T-cell (primary cell): ENCODE measurements around the gene ACTR2. TPM values are rescaled to one million over a fixed set of nuclear protein-coding genes. Genes with fewer than 3 reads are reported as not detected.

ENCODE experiments used
- ATAC-seq, 4 experiments: fragments of 200-7000 bp in 3 of 4; fragments of 150-1000 bp in 1 of 4; cut with Tn5 transposase; replicated peaks in 1 of 4; 1 replicate in 3 of 4; 2 replicates in 1 of 4; pipeline ENCODE4 v1.10.0; 2021; ENCODE audit warnings: moderate library complexity in 3 of 4, mild to moderate bottlenecking in 2 of 4, moderate number of reproducible peaks in 1 of 4
- CTCF ChIA-PET, 2 donors: fragments of 300-600 bp; sonication (Branson Sonifier 250); formaldehyde crosslinking; loops; one replicate each; lab custom pipeline; 2022; ENCODE audit warnings: antibody characterized with exemption in 2 of 2; lab: Charles Lee
- POLR2A ChIA-PET, 2 donors: fragments of 300-600 bp; sonication (Branson Sonifier 250); formaldehyde crosslinking; loops; one replicate each; lab custom pipeline; 2022; ENCODE audit warnings: antibody characterized with exemption in 2 of 2; lab: Charles Lee
- DNase-seq, 35 experiments: peaks; one replicate each; pipeline versions ENCODE4 v3.0.0 to v3.0.0-alpha.2; 2013 to 2023
- H3K27ac ChIP-seq: one replicate; pipeline ENCODE4 v1.5.1; 2013; ENCODE audit warnings: low read length
- H3K27me3 ChIP-seq, 2 experiments: replicated peaks in 1 of 2; 1 replicate in 1 of 2; 2 replicates in 1 of 2; pipeline versions ENCODE4 v1.6.1 to v1.7.0; 2013; ENCODE audit warnings: low read length in 1 of 2, mixed read lengths in 1 of 2; ENCODE audit not compliant: control insufficient read depth in 2 of 2, insufficient read depth in 2 of 2; ENCODE audit errors: extremely low read depth in 1 of 2
- H3K36me3 ChIP-seq, 2 donors: 1 replicate in 1 of 2; 2 replicates in 1 of 2; pipeline versions ENCODE4 v1.6.1 to v1.7.0; 2013; ENCODE audit warnings: low read length in 1 of 2; ENCODE audit not compliant: control insufficient read depth in 2 of 2, insufficient read depth in 1 of 2; ENCODE audit errors: extremely low read depth in 1 of 2
- H3K4me1 ChIP-seq, 2 experiments: 1 replicate in 1 of 2; 2 replicates in 1 of 2; pipeline versions ENCODE4 v1.6.1 to v1.7.0; 2013; ENCODE audit warnings: low read length in 2 of 2, mixed read lengths in 1 of 2; ENCODE audit not compliant: insufficient read depth in 2 of 2, control insufficient read depth in 1 of 2; ENCODE audit errors: extremely low read depth in 1 of 2
- H3K4me3 ChIP-seq, 2 donors: 1 replicate in 1 of 2; 2 replicates in 1 of 2; pipeline versions ENCODE4 v1.5.1 to v1.7.0; 2013; ENCODE audit warnings: mild to moderate bottlenecking in 2 of 2, low read length in 1 of 2, moderate library complexity in 1 of 2; ENCODE audit not compliant: control insufficient read depth in 1 of 2; ENCODE audit errors: extremely low read depth in 1 of 2
- H3K9me3 ChIP-seq: 2 replicates; pipeline ENCODE4 v1.7.0; 2013
- H3K27ac Mint-ChIP-seq, 2 donors: one replicate each; pipeline ENCODE4 v1.8.0; 2020 to 2021; ENCODE audit warnings: mild to moderate bottlenecking in 2 of 2, mixed read lengths in 2 of 2
- H3K27me3 Mint-ChIP-seq, 2 donors: one replicate each; pipeline ENCODE4 v1.8.0; 2021 to 2022; ENCODE audit warnings: mixed read lengths in 2 of 2
- H3K36me3 Mint-ChIP-seq: one replicate; pipeline ENCODE4 v1.8.0; 2021; ENCODE audit warnings: mixed read lengths
- H3K4me1 Mint-ChIP-seq, 3 donors: one replicate each; pipeline ENCODE4 v1.8.0; 2020 to 2022; ENCODE audit warnings: mixed read lengths in 3 of 3, mild to moderate bottlenecking in 1 of 3
- H3K4me3 Mint-ChIP-seq, 3 donors: one replicate each; pipeline ENCODE4 v1.8.0; 2020 to 2022; ENCODE audit warnings: mild to moderate bottlenecking in 3 of 3, mixed read lengths in 3 of 3, moderate library complexity in 3 of 3
- H3K9me3 Mint-ChIP-seq, 3 donors: one replicate each; pipeline ENCODE4 v1.8.0; 2020 to 2022; ENCODE audit warnings: mixed read lengths in 3 of 3
- WGBS: methylation state at CpG from one replicate; pipeline ENCODE4 v1.1.5; 2013; ENCODE audit warnings: missing lambda C conversion rate; ENCODE audit not compliant: insufficient coverage; 5-methylcytosine and 5-hydroxymethylcytosine counted together
- total RNA-seq, 35 experiments: library from RNA in 6 of 35; stranded (reverse) in 6 of 35; fragments of 120-200 nt in 1 of 35; gene quantifications; one replicate each; pipeline versions ENCODE4 v1.2.1 to v1.2.4 and lab custom pipeline; 2013 to 2026

The ACTR2 gene
- total RNA-seq, 5 donors from 2014 or later (not counting 1 experiment from before 2014, with no cell fraction given): 234 to 267 (median 246) TPM

- DNase-seq: no peak
- H3K27me3 ChIP-seq: no peaks in the 10 kb centered on the region
- no peaks in the 10 kb centered on the region for H3K36me3 ChIP-seq
- no peak overlapping the region for H3K4me3 Mint-ChIP-seq
- no peaks in the 10 kb centered on the region for H3K4me1 ChIP-seq
- H3K36me3 Mint-ChIP-seq: no peaks in the 10 kb centered on the region
- 86% methylated on average over 3 of the region's 3 CpGs for WGBS
- H3K27ac Mint-ChIP-seq: no peak overlapping the region
- no peak overlapping the region for H3K4me3 ChIP-seq
- H3K27me3 Mint-ChIP-seq: no peaks in the 10 kb centered on the region
- no peaks in the 10 kb centered on the region for H3K9me3 ChIP-seq
- CTCF ChIA-PET: interaction anchor here in 1 of 2 donors (0.6 to 0.7 kb wide), 3 partner anchors 138 to 1892 kb away, joined by 3 read pairs; no protein-coding TSS in a partner anchor
- H3K4me1 Mint-ChIP-seq: no peaks in the 10 kb centered on the region
- H3K27ac ChIP-seq: no peak overlapping the region
- H3K9me3 Mint-ChIP-seq: no peaks in the 10 kb centered on the region
- ATAC-seq: no peak
- POLR2A ChIA-PET: interaction anchor here (0.6 kb wide), 2 partner anchors 15 to 544 kb away, joined by 4 to 5 read pairs; no protein-coding TSS in a partner anchor
These were observed 15.5 kb upstream of the ACTR2 start for GRCh38 chr2:65212115-65212514.

- no peaks in the 10 kb centered on the region for H3K36me3 Mint-ChIP-seq
- no peaks in the 10 kb centered on the region for H3K4me1 ChIP-seq
- H3K9me3 ChIP-seq: no peaks in the 10 kb centered on the region
- H3K4me1 Mint-ChIP-seq: no peaks in the 10 kb centered on the region
- no peaks in the 10 kb centered on the region for H3K9me3 Mint-ChIP-seq
- no peak overlapping the region for H3K4me3 Mint-ChIP-seq
- POLR2A ChIA-PET: interaction anchor here in 1 of 2 donors (0.6 kb wide), 1 partner anchor 545 kb away, joined by 4 read pairs; no protein-coding TSS in a partner anchor
- no peaks in the 10 kb centered on the region for H3K27me3 Mint-ChIP-seq
- CTCF ChIA-PET: interaction anchor here in 1 of 2 donors (0.7 kb wide), 1 partner anchor 144 kb away, joined by 3 read pairs; no protein-coding TSS in a partner anchor
- H3K36me3 ChIP-seq: no peaks in the 10 kb centered on the region
- DNase-seq (no peak), ATAC-seq (no peak)
- no peak overlapping the region for H3K27ac Mint-ChIP-seq
- no peak overlapping the region for H3K27ac ChIP-seq
- H3K27me3 ChIP-seq: no peaks in the 10 kb centered on the region
- no peak overlapping the region for H3K4me3 ChIP-seq
These were observed 15.0 kb upstream of the ACTR2 start for GRCh38 chr2:65212619-65213018.

- no CpG with 5 or more reads among the region's 9 CpGs for WGBS
- Histone ChIP-seq H3K9me3 (no peaks in the 10 kb centered on the region), H3K4me3 (no peak overlapping the region), H3K4me1 (no peaks in the 10 kb centered on the region), H3K27ac (no peak overlapping the region), H3K36me3 (no peaks in the 10 kb centered on the region), H3K27me3 (no peaks in the 10 kb centered on the region)
- ChIA-PET POLR2A (interaction anchor here in 1 of 2 donors (0.6 kb wide), 1 partner anchor 629 kb away, joined by 3 read pairs; no protein-coding TSS in a partner anchor), CTCF (no interaction called here)
- ATAC-seq: no peak
- H3K27me3 Mint-ChIP-seq: no peaks in the 10 kb centered on the region
- H3K4me1 Mint-ChIP-seq: no peaks in the 10 kb centered on the region
- H3K4me3 Mint-ChIP-seq: no peak overlapping the region
- no peaks in the 10 kb centered on the region for H3K9me3 Mint-ChIP-seq
- H3K36me3 Mint-ChIP-seq: no peaks in the 10 kb centered on the region
- no peak for DNase-seq
- no peak overlapping the region for H3K27ac Mint-ChIP-seq
These were observed 14.6 kb upstream of the ACTR2 start for GRCh38 chr2:65213035-65213434.

GRCh38 chr2:65214361-65214760 is 13.3 kb upstream of the ACTR2 start:
- DNase-seq (no peak), ATAC-seq (no peak)
- Histone ChIP-seq H3K9me3 (no peaks in the 10 kb centered on the region), H3K4me1 (no peaks in the 10 kb centered on the region), H3K4me3 (no peak overlapping the region), H3K27me3 (no peaks in the 10 kb centered on the region), H3K27ac (no peak overlapping the region), H3K36me3 (no peaks in the 10 kb centered on the region)
- no peaks in the 10 kb centered on the region for H3K27me3 Mint-ChIP-seq
- ChIA-PET POLR2A (no interaction called here), CTCF (no interaction called here)
- H3K36me3 Mint-ChIP-seq: peaks cover 2% of the 10 kb centered on the region
- no peaks in the 10 kb centered on the region for H3K4me1 Mint-ChIP-seq
- H3K4me3 Mint-ChIP-seq: no peak overlapping the region
- no CpG with 5 or more reads among the region's 1 CpG for WGBS
- H3K9me3 Mint-ChIP-seq: no peaks in the 10 kb centered on the region
- no peak overlapping the region for H3K27ac Mint-ChIP-seq

GRCh38 chr2:65214843-65215242 is 12.8 kb upstream of the ACTR2 start:
- H3K4me1 Mint-ChIP-seq: no peaks in the 10 kb centered on the region

GRCh38 chr2:65215946-65216345 is 11.7 kb upstream of the ACTR2 start:
- Histone ChIP-seq H3K4me3 (no peak overlapping the region), H3K36me3 (no peaks in the 10 kb centered on the region), H3K4me1 (no peaks in the 10 kb centered on the region), H3K27me3 (no peaks in the 10 kb centered on the region), H3K9me3 (no peaks in the 10 kb centered on the region), H3K27ac (no peak overlapping the region)
- peaks cover 4% of the 10 kb centered on the region for H3K36me3 Mint-ChIP-seq
- no peak overlapping the region for H3K4me3 Mint-ChIP-seq
- no peak for ATAC-seq
- no peaks in the 10 kb centered on the region for H3K4me1 Mint-ChIP-seq
- H3K9me3 Mint-ChIP-seq: no peaks in the 10 kb centered on the region
- DNase-seq: no peak
- no peak overlapping the region for H3K27ac Mint-ChIP-seq
- CTCF ChIA-PET: no interaction called here
- H3K27me3 Mint-ChIP-seq: no peaks in the 10 kb centered on the region
- WGBS: 100% methylated on average over 1 of the region's 3 CpGs
- POLR2A ChIA-PET: interaction anchor here in 1 of 2 donors (0.6 kb wide), 1 partner anchor 13 kb away, joined by 4 read pairs; no protein-coding TSS in a partner anchor

More at GRCh38 chr2:65214843-65215242, 12.8 kb upstream of the ACTR2 start:
- Mint-ChIP-seq H3K36me3 (peaks cover 4% of the 10 kb centered on the region), H3K4me3 (no peak overlapping the region), H3K27me3 (no peaks in the 10 kb centered on the region), H3K9me3 (no peaks in the 10 kb centered on the region), H3K27ac (no peak overlapping the region)
- Histone ChIP-seq H3K9me3 (no peaks in the 10 kb centered on the region), H3K4me1 (no peaks in the 10 kb centered on the region), H3K4me3 (no peak overlapping the region), H3K27me3 (no peaks in the 10 kb centered on the region), H3K36me3 (no peaks in the 10 kb centered on the region), H3K27ac (no peak overlapping the region)
- DNase-seq (no peak), ATAC-seq (no peak)
- WGBS: no CpG with 5 or more reads among the region's 2 CpGs
- CTCF ChIA-PET: no interaction called here
- POLR2A ChIA-PET: interaction anchor here in 1 of 2 donors (0.6 kb wide), 1 partner anchor 464 kb away, joined by 11 read pairs; no protein-coding TSS in a partner anchor
